CD4-positive, alpha-beta T cell treated with Interleukin-12 subunit alpha and Interleukin-12 subunit beta, for 1 hour (primary cell): ENCODE measurements around the gene DMD.
"Not testable (repeated sequence)": the region's sequence is repeated elsewhere in the genome, so short reads cannot be mapped to it uniquely, and the experiment has no call there.

Source experiments
- DNase-seq: peaks from one replicate; pipeline ENCODE4 v3.0.0-alpha.2; 2020

The DMD gene

GRCh38 chrX:33211356-33212260 is at the start of gene DMD:
Gene DMD, minus strand, starts transcription at chrX:33211549. Its CDS starts 237 bp downstream, at chrX:33211312.
- DNase-seq = no peak

- DNase-seq = no peak
Measured at GRCh38 chrX:33252306-33252825, 41.0 kb upstream of the DMD start.

GRCh38 chrX:33218819-33219218 is 7.5 kb upstream of the DMD start:
- no peak for DNase-seq

DNA sequence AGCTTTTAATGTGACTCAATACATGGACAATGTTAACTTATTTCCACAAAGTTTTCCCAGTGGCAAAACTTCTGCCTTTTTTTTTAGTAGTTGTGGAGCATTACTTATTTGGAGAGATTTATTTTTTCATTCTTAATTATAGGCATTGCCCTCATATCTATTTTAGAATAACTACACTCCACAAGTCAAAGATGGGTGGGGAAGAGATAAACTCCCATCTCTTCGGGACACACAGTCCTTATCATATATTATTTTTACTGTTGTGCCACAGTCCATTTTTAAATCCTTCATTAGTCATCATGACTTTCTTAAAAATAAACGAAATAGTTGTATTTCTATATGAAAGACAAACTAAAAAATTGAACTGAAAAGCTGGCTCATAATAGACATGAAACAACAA is 1.2 kb downstream of the DMD start:
- no peak for DNase-seq

DNA sequence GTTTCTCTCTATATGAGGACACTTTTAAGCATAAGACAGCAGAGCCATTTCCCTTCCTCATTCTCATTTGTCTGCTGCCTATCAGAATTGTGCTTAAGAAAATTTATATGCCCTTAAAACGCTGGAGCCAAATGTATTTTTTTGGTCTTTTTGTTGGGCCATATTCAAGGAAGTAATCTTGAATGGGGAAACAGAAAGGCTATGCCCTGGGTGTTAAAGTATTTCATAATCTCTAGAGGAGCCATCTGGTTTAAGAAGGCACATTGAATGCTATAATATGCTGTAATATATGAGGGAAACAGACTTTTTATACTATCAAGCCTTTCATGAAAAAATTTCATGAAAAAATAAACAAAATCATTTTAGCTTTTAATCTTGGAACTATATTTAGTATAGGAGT is 4.3 kb downstream of the DMD start:
- DNase-seq = no peak

- no peak for DNase-seq
Measured at GRCh38 chrX:33205321-33205720, 6.0 kb downstream of the DMD start.

DNA sequence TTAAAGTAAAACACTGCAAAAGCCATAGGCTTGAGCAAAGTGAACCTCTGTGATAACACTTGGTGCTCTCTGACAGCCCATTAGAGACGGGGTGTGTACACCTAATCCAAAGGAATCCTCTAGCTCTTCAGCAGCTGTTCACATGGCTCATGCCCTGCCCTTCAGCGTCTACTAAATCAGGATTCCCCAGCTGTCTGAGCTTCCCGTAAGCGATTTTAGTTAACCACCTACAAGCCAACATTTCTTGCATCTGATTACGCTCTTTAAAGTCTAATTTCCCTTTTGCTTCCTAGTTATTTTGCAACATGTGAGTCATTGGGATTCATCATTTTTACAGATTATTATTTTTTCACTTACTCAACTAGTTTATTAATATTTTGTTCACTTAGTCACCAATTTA is 6.5 kb downstream of the DMD start:
- no peak for DNase-seq

DNA sequence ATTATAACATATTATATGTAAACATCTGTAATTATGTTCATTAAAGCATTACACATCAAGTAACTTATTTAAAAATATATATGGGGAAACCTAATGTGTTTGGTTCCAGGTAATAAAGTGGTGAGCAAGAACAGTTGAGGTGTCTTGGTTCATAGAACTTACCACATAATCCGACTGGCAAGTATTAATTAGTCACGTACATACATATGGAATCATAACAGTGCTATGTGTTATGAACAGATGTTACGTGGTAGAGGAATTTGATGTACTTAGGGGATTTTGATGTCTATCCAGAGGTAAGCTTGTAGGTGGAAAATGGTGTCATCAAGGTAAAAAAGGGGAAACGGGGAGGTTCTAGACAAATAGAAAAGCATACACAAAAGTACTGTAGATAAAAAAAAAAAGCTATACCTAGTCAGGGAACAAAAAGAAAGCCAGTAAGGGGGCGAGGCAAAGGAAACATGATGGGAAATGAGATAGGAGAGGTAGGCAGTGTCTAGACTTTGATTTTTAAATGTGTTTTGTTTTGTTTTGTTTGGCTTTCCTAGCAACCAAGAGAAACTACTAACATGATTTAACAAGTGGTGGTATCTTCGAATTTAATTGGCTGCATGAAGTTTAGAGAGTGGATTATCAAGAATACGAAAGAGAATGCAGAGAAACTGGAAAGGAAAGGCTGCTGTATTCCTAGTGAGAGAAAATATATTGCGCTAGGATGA is 12.6 kb downstream of the DMD start:
- DNase-seq = no peak

DNA sequence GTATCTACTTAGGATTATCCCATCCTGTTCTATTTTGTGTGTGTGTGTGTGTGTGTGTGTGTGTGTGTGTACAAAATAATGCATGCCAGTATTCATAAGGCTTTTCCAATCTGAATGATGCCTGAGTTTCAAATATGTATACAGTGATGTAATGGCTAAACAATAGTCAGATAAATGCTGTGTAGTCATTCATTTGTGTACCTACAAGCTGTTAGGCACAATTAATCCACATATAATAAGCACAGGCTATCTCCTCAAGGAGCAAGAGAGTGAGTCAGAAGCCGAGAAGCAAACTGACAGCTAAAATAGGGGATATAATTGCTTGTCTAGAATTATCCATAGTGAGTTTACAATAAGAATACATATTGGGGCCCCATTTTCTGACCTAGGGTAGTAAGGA is 15.7 kb downstream of the DMD start:
- DNase-seq = no peak

DNA sequence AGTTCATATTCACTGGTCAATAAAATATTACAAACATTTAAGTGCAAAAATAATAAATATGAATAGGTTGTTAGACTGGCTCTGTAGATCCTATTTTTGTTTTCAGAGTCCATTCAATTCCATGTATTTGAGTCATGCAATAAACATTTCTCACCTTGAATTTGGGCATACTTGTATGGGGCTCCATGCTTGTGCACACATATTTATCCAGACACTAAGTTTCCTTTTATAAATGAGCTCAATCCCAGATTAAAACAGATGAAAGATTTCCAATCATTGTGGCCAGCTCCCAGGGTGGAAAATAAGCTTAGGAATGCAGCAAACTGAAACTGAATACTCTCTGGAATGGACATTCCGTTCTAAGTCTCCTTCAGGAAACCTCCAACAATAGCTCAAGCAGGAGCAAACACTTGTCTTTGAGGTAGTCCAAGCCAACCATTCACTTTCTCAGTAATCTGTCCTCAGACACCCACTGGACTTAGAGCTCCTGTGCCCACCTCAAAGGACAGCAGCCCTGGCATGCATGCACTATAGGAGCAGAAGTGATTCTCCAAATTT is 16.4 kb downstream of the DMD start:
- no peak for DNase-seq

DNA sequence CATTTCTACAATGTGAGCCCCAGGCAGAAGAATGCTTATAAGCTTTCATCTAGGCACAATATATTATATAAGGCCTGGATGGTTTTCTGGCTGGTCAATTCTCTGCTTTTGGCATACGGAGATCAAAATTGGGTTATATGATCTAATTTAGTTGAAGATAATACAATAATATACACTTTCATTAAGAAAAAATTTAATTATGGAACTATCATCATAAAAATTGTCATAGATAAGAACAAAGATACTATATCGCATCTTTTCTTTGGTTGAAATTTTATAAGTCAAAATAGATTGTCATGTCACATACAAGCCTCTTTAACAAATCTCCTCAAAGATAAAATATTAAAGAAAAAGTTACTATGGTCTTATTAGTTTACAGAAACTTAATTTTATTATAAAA is 17.1 kb downstream of the DMD start:
- no peak for DNase-seq

- DNase-seq = no peak
Measured at GRCh38 chrX:33190016-33190415, 21.3 kb downstream of the DMD start.

DNA sequence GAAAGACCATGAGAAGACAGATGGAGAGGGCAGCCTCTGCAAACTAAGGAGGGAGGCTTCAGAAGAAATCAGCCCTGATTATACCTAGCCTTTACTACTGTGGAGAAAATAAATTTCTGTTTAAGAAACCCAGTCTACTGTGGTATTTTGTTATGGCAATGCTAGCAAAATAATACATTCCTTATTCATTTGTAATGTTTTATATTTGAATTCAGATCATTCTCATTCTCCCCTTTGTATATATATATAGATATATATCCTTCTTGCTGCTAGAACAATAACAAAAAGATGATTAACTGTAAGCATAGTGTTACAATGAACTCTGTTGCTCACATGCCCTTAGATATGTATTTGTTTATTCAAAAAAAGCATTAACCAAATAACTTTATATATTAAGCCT is 22.5 kb downstream of the DMD start:
- DNase-seq = no peak

- DNase-seq = no peak
Measured at GRCh38 chrX:33188286-33188685, 23.1 kb downstream of the DMD start.

DNA sequence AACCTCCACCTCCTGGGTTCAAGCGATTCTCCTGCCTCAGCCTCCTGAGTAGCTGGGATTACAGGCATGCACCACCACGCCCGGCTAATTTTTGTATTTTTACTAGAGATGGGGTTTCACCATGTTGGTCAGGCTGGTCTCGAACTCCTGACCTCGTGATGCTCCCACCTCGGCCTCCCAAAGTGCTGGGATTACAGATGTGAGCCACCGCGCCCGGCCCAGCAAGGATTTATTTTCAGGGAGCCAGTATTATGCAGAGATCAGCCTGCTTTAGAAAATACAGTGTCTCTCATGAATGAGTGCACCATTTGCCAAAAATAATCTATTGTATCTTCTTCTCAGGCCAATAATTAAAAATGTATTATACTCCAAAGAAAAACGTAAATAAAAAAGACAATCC is 26.5 kb downstream of the DMD start:
- not testable (repeated sequence) for DNase-seq

- no peak for DNase-seq
Measured at GRCh38 chrX:33183361-33183760, 28.0 kb downstream of the DMD start.

DNA sequence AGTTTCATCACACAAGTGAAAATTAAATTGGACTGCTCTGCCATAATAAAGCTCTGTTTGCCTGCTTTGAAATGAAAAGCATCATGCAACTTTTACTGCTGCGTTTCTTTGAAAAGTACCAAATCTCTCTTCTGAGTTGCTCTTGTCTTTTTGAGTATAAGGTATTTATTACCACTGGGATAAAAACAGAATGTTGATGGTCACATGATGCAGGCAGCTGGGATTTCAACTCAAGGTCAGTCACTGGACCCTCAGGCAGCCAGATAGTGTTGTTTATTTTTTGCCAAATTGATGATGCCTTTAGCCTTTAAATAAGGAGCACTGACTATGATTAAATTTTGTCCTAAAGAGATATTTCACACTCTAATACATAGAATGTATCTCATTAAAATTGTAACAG is 32.7 kb downstream of the DMD start:
- DNase-seq = no peak

DNA sequence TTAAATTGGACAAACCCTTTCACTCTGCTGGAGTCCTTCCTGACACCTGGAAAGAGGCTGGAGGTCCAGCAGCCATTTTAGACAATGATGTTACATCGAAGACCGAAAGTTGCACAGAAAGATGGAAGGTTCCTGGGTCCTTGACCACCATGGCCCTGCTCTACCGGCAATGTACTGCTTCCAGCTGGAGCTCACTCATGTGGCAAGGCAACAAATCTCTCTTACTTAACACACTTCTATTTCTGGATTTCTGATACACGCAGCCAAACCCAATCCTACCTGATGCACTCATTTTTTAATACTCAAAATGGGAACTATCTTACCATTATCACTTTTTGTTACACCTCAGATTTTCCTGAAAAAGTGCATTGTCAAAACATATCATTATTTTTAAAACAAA is 33.1 kb downstream of the DMD start:
- DNase-seq = no peak

GRCh38 chrX:33175201-33175600 is 36.1 kb downstream of the DMD start:
- DNase-seq = no peak

GRCh38 chrX:33171041-33171440 is 40.3 kb downstream of the DMD start:
- DNase-seq = no peak

- no peak for DNase-seq
Measured at GRCh38 chrX:33161829-33162228, 49.5 kb downstream of the DMD start.

GRCh38 chrX:33160273-33160672 is 51.1 kb downstream of the DMD start:
- no peak for DNase-seq

GRCh38 chrX:33156152-33156726 is 55.1 kb downstream of the DMD start:
- no peak for DNase-seq
